Heart left ventricle (tissue), 13 donors: ENCODE results near the gene S100A3.

ENCODE experiments used
- CTCF ChIP-seq, 12 donors: fragments of 200-600 bp; sonication (generic) in 4 of 12; IDR thresholded peaks; one replicate each; pipeline versions ENCODE4 v1.5.0 to v1.8.0; 2018 to 2022; ENCODE audit warnings: antibody characterized with exemption in 12 of 12, mild to moderate bottlenecking in 5 of 12
- POLR2A ChIP-seq, 2 donors: fragments of 450-650 bp; IDR thresholded peaks; one replicate each; pipeline ENCODE4 v1.6.1; 2017; ENCODE audit warnings: antibody characterized with exemption in 2 of 2, mild to moderate bottlenecking in 2 of 2, moderate library complexity in 2 of 2
- donor health status: ischemic (EF 13 %, LVEDD 7.1; RV severe dilation, severe dysfunction).
- donor health status: DM: no; HTN: yes; CAD: no.
- donor health status: DM: no; HTN: no; CAD: no.
- donor health status: ischemic (EF 25% LVEDD 6.9; RV normal size, moderate dysfunction).
- donor health status: ischemic (EF 25% LVEDD 5.7; RV mildly dilated, moderate dysfunction).
- donor health status: ischemic (EF 35%, LVEDD 5.7; RV mildly dilated, moderate dysfunction).
- donor health status: nonischemic (EF 11% LVEDD 7.7; RV severe dilation, severe dysfunction).
- donor health status: DM: yes; HTN: yes; CAD: no.
- donor health status: PGD.
- donor health status: ischemic (EF 29% LVEDD 5.4; RV normal size, mild dysfunction).
- donor health status: nonischemic (EF 23%, LVEDD 6.1; RV moderate dilation, normal function).

GRCh38 chr1:153537376-153537730, 11.7 kb downstream of the S100A3 start:
- TF ChIP-seq CTCF (IDR thresholded peaks at IDR 0.05) (no peak), POLR2A (IDR thresholded peaks at IDR 0.05) (no peak)
